Aorta (tissue), 5 donors: ENCODE measurements around the gene KANK3. TPM values are rescaled to one million over a fixed set of nuclear protein-coding genes. Genes with fewer than 3 reads are reported as not detected.
"Not testable (repeated sequence)": the region's sequence is repeated elsewhere in the genome, so short reads cannot be mapped to it uniquely, and the experiment has no call there.

Source experiments
- ATAC-seq: fragments of 200-7000 bp; cut with Tn5 transposase; one replicate; pipeline ENCODE4 v1.9.1; 2022; ENCODE audit warnings: moderate library complexity; ENCODE audit not compliant: low FRiP score
- DNase-seq, 2 donors: peaks; one replicate each; pipeline ENCODE4 v3.0.0-alpha.2; 2020
- H3K27ac ChIP-seq, 2 donors: one replicate each; pipeline ENCODE4 v1.5.1; 2013; ENCODE audit warnings: low read length in 2 of 2, mild to moderate bottlenecking in 2 of 2, moderate library complexity in 2 of 2, control low read depth in 1 of 2, inconsistent platforms in 1 of 2, low read depth in 1 of 2
- H3K27me3 ChIP-seq, 2 donors: one replicate each; pipeline ENCODE4 v1.6.1; 2013; ENCODE audit warnings: control low read depth in 1 of 2, low read length in 1 of 2, mild to moderate bottlenecking in 1 of 2, moderate library complexity in 1 of 2; ENCODE audit not compliant: insufficient read depth in 2 of 2, control insufficient read depth in 1 of 2
- H3K36me3 ChIP-seq, 2 donors: one replicate each; pipeline ENCODE4 v1.6.1; 2013; ENCODE audit warnings: control low read depth in 1 of 2, low read length in 1 of 2, mild to moderate bottlenecking in 1 of 2; ENCODE audit not compliant: insufficient read depth in 2 of 2, control insufficient read depth in 1 of 2
- H3K4me1 ChIP-seq, 2 donors: one replicate each; pipeline ENCODE4 v1.6.1; 2013; ENCODE audit warnings: low read length in 2 of 2, control low read depth in 1 of 2, mild to moderate bottlenecking in 1 of 2, moderate library complexity in 1 of 2; ENCODE audit not compliant: insufficient read depth in 2 of 2, control insufficient read depth in 1 of 2
- H3K4me3 ChIP-seq, 2 donors: one replicate each; pipeline ENCODE4 v1.5.1; 2013; ENCODE audit warnings: low read length in 2 of 2, control low read depth in 1 of 2, mild to moderate bottlenecking in 1 of 2
- H3K9me3 ChIP-seq: one replicate; pipeline ENCODE4 v1.6.1; 2013; ENCODE audit warnings: mild to moderate bottlenecking, low read length; ENCODE audit not compliant: control insufficient read depth
- WGBS, 2 donors: extraction: QIAGEN DNeasy Blood & Tissue Kit; methylation state at CpG; one replicate each; pipeline ENCODE4 v1.1.7; 2013; 5-methylcytosine and 5-hydroxymethylcytosine counted together
- intact Hi-C, 2 donors: fragments of 100-400 bp; cut with DNase I; formaldehyde crosslinking; loops; one replicate each; pipeline versions ENCODE4 v1.14.2 to v1.15.0; 2022
- polyA plus RNA-seq, 2 donors: library from polyadenylated mRNA; stranded (reverse); fragments of 200-250 nt; gene quantifications; one replicate each; pipeline ENCODE4 v1.2.3, GENCODE V29; 2013
- total RNA-seq, 2 donors: library from RNA; stranded (reverse); fragmentation: NEBNext Ultra II Directional; extraction: Animal tissue kit (Norgen Biotek cat#: 25700); gene quantifications; one replicate each; pipeline ENCODE4 v1.2.1, GENCODE V29; 2021
- donor health status: healthy with polysubstance abuse.
- donor health status: Bipolar disorder and iron deficiency.
- donor health status: DM: no; HTN: no; CAD: no.
- donor health status: DM: no; HTN: no; CAD: no.
- donor health status: DM: yes; HTN: yes; CAD: no.

Gene KANK3
- total and polyA plus RNA-seq, 4 donors = 0.50 to 23.9 (median 8.8) TPM

DNA sequence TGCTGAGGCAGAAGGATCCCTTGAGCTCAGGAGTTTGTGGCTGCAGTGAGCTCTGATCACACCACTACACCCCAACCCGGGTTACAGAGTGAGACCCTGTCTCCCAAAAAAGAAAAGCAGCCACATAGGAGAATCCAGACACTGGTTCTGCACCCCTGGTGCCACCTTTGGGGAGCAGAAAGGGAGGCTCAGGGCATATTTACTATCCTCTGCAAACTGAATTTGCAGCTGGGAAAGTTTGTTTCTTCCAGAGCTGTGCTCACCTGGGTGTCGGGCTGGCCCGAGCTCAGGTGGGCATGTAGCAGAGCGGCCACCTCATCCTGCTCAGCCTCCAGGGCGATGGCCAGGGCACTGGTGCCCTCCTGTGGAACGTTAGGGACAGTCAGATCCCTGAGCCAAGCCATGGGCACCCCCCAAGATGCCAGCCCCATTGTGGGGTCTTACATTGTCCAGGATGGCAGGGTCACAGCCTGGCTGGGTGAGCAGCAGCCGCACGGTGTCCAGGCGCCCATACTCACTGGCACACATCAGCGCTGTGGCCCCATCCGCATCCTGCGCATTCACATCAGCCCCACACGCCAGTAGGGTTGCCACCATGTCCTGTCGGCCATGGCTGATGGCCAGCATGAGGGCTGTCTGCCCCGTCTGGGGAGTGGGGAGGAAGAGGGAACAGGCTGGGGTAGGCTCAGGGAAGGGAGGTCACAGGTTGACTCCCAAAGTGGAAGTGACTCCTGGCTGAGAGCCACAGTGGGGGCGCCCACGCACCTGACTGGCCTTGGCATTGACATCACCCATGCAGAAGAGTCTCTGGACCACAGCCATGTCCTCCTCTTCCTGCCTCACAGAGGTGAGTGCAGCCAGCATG lies 18.6 kb downstream of the KANK3 start:
- Histone ChIP-seq H3K27ac (no peak overlapping the region), H3K4me1 (no peaks in the 10 kb centered on the region), H3K4me3 (no peak overlapping the region), H3K27me3 (no peaks in the 10 kb centered on the region), H3K9me3 (peaks cover 2% of the 10 kb centered on the region), H3K36me3 (no peaks in the 10 kb centered on the region)
- no peak for ATAC-seq
- intact Hi-C loops = no loop called here
- peak in 1 of 2 donors; percentile 45 for DNase-seq
- 69 to 78% methylated on average over 17 of the region's 17 CpGs for WGBS, 2 donors

DNA sequence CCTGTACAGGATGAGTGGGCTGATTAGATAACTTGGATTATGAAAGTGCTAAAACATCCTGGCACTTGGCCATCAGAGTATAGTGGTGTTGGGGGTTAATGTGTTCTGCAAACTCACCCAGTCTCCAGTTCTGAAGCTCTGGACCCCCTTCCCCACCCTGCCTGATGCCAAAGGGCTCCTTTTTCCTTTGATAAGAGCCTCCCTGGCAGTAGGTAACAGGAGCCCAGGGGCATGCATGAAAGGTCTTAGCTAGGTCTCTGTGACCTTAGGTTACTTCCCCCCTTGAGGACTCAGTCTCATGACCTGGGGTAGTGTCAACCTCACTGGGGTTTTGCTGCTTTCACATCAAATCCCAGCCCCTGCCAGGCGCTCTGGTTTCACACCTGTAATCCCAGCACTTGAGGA lies 19.3 kb downstream of the KANK3 start:
- ATAC-seq (no peak), DNase-seq (no peak)
- H3K27me3 ChIP-seq = no peaks in the 10 kb centered on the region
- peaks cover 2% of the 10 kb centered on the region for H3K9me3 ChIP-seq
- 92% methylated on average over 1 of the region's 1 CpG for WGBS, 2 donors
- H3K4me1 ChIP-seq = no peaks in the 10 kb centered on the region
- H3K4me3 ChIP-seq = no peak overlapping the region
- intact Hi-C loops = no loop called here
- H3K27ac ChIP-seq = no peak overlapping the region
- no peaks in the 10 kb centered on the region for H3K36me3 ChIP-seq

DNA sequence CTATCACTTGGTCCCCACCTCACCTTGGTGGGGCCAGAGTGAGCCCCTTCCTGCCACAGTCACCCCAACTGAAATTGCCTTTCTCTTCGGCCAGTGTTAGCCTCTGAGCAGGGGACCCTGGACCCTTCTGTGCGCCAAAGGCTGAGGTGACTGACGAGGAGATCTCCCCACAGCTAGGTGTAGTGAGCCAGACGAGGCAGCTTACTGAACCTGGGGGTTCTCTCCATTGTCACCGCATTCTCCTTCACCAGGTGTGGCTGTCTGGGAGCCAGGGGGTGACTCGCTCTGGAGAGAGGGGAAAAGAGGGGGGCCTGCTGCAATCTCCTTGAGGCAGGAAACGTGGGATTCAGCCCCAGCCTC lies 20.4 kb downstream of the KANK3 start:
- ATAC-seq (no peak), DNase-seq (no peak)
- H3K4me1 ChIP-seq = no peaks in the 10 kb centered on the region
- no peaks in the 10 kb centered on the region for H3K36me3 ChIP-seq
- H3K27ac ChIP-seq = no peak overlapping the region
- H3K27me3 ChIP-seq = no peaks in the 10 kb centered on the region
- intact Hi-C loops = no loop called here
- H3K4me3 ChIP-seq = no peak overlapping the region
- WGBS, 2 donors = 74 to 81% methylated on average over 7 of the region's 7 CpGs
- peaks cover 2% of the 10 kb centered on the region for H3K9me3 ChIP-seq

DNA sequence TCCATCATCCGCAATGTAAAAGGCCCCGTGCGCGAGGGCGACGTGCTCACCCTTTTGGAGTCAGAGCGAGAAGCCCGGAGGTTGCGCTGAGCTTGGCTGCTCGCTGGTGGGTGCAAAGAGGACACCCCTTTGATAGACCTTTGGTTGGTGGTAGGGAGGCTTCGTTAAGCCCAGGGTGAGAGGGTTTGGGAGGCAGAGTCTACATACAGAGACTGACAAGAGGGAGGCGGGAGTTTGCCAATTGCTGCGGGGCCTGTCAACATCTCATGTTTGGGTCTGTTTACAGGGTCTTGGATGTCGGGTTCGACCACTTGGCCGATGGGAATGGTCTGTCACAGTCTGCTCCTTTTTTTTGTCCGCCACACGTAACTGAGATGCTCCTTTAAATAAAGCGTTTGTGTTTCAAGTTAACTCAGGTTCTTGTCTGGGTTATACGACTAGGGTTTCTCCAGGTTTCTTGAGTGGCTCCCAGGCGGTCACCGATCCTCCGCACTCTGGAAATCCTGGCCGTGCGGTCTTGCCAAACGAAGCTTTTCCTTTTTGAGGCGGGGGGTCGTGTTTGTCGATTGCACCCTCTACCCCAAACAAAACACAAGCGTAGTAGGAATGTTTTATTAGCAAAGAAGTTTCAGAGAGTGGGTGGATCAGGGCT lies 20.9 kb downstream of the KANK3 start:
- Histone ChIP-seq H3K27me3 (no peaks in the 10 kb centered on the region), H3K36me3 (no peaks in the 10 kb centered on the region), H3K4me3 (peak overlapping the region; percentile 79 to 83), H3K27ac (no peak overlapping the region), H3K4me1 (no peaks in the 10 kb centered on the region), H3K9me3 (peaks cover 2% of the 10 kb centered on the region)
- intact Hi-C loops = no loop called here
- DNase-seq (no peak), ATAC-seq (no peak)
- WGBS, 2 donors = 22 to 24% methylated on average over 30 of the region's 30 CpGs

DNA sequence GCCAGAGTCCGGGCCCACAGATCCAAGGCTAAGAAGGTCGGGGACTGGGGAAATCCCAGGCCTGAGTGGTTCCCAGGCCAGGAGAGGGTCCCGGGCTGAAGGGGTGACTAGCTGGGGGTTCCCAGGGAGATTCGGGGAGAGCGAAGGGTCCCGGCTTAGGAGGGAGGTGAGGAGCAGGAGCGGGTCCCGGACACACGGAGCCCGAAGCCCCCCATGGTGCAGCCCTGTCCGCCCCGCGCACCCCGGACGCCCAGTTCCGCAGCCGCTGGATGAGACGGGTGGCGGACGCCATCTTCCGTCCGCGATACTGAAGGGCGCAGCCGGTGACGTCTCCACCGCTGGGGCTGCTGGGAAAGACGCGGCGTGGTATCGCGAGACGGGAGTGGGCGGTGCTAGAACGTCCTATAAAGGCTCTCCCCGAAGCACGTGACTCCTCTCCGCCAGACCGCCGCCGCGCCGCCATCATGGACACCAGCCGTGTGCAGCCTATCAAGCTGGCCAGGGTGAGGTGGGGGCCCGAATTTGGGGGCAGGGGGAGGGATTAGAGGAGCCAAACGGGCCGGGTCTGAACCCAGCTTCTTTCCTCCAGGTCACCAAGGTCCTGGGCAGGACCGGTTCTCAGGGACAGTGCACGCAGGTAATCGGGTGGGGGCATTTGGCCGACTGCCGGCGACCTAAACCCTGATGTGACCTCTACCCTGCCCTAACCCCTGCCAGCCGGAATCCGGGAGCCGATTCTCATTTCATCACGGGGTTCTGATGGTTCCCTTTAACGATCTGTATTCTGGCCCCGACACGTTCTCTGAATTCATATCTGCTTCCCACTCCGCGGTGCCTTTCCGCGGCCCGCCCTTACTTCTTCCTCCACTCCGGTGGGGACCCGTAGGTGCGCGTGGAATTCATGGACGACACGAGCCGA lies 21.7 kb downstream of the KANK3 start, which contains the start of the genes NDUFA7 and RPS28:
Gene NDUFA7, minus strand, starts transcription at position 309 of the 919 bp plus-strand sequence. Its CDS starts 17 bp downstream, at position 292.
Gene RPS28, plus strand, starts transcription at position 430 of the 919 bp plus-strand sequence. Its CDS starts 35 bp downstream, at position 465.
- peak; percentile 98 to 99 for DNase-seq
- H3K27ac ChIP-seq = peak within 1 kb of the TSS; percentile 17 to 58
- WGBS, 2 donors = 0 to 1% methylated on average over 72 of the region's 72 CpGs
- no peaks in the 10 kb centered on the region for H3K4me1 ChIP-seq
- no peaks in the 10 kb centered on the region for H3K36me3 ChIP-seq
- intact Hi-C loops = no loop called here
- peak; percentile 98 for ATAC-seq
- H3K4me3 ChIP-seq = peak within 1 kb of the TSS; percentile 80 to 83
- H3K27me3 ChIP-seq = no peaks in the 10 kb centered on the region
- H3K9me3 ChIP-seq = no peaks in the 10 kb centered on the region

DNA sequence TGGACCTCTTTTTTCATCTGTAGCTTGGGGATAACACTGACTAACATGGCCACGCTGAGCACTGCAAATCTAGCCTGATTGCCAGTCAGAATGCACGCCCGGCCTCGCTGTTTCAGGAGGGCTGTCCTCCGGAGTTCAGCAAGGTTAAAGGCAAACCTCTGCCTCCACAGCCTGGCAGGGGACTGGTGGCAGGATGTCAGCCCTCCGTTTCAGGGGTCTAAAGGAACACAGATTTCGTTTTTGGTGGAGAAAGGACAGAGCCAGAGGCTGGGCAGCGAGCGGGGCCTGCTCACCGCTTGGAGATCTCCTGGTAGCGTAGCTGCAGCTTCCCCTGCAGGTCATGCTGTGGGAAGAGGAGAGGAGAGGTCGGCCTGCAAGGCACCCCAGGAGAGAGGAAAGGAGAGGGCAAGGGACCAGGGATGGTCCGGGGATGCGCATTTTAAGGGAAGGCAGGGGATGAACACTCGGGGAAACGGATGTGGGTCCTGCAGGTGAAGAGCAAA lies 22.4 kb downstream of the KANK3 start:
- no peaks in the 10 kb centered on the region for H3K36me3 ChIP-seq
- intact Hi-C loops = no loop called here
- H3K4me1 ChIP-seq = no peaks in the 10 kb centered on the region
- ATAC-seq = peak; percentile 36
- no peaks in the 10 kb centered on the region for H3K27me3 ChIP-seq
- H3K9me3 ChIP-seq = no peaks in the 10 kb centered on the region
- peak overlapping the region; percentile 70 to 80 for H3K4me3 ChIP-seq
- 1 to 2% methylated on average over 16 of the region's 16 CpGs for WGBS, 2 donors
- H3K27ac ChIP-seq = peak overlapping the region; percentile 17 to 41
- peak in 1 of 2 donors; percentile 49 for DNase-seq

DNA sequence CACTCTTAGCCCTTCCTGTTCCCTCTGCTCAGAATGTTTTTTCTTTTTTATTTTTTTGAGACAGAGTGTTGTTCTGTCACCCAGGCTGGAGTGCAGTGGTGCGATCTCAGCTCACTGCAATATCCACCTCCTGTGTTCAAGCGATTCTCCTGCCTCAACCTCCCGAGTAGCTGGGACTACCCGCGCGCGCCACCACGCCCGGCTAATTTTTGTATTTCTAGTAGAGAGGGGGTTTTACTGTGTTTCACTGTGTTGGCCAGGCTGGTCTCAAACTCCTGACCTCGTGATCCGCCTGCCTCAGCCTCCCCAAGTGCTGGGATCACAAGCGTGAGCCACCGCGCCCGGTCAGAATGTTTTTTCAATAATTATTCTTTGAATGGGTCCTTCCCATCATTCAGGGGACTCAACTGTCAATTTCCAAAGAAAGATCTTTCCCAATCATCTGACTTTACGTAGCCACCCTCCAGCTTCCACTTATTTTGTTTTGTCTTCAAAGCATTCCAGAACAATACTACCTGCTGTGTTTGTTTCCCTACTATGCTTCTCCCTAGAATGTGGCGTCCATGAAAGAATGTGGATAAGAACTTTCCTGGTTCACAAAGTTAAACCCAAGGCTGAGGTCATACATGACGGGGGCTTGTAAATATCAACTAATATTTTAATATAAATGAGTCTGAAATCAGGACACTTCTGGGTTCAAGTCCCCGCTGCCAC lies 23.1 kb downstream of the KANK3 start:
- peak overlapping the region; percentile 70 to 80 for H3K4me3 ChIP-seq
- no peak for ATAC-seq
- no peaks in the 10 kb centered on the region for H3K27me3 ChIP-seq
- WGBS, 2 donors = 82 to 84% methylated on average over 19 of the region's 19 CpGs
- no peak overlapping the region for H3K27ac ChIP-seq
- no peaks in the 10 kb centered on the region for H3K9me3 ChIP-seq
- no peak for DNase-seq
- intact Hi-C loops = no loop called here
- no peaks in the 10 kb centered on the region for H3K36me3 ChIP-seq
- H3K4me1 ChIP-seq = no peaks in the 10 kb centered on the region

DNA sequence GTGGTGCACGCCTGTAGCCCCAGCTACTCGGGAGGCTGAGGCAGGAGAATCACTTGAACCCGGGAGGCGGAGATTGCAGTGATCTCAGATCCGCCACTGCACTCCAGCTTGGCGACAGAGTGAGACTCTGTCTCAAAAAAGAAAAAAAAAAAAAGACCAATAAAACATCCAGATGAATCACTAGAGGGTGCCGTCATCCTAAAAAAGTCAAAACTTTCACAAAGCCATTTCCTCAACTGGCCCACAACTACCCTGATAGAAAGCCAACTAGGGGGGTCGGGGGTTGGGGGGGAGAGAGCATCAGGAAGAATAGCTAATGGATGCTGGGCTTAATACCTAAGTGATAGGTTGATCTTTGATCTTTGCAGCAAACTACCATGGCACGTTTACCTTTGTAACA lies 24.2 kb downstream of the KANK3 start:
- H3K4me3 ChIP-seq, DNase-seq, H3K27ac ChIP-seq, H3K4me1 ChIP-seq, H3K36me3 ChIP-seq, H3K9me3 ChIP-seq, H3K27me3 ChIP-seq, ATAC-seq, intact Hi-C loops: not testable (repeated sequence)
- WGBS, 2 donors = 73 to 77% methylated on average over 9 of the region's 9 CpGs
